ENCODE results near the gene TBK1.
"Not testable (repeated sequence)": the region's sequence is repeated elsewhere in the genome, so short reads cannot be mapped to it uniquely, and the experiment has no call there.

TBK1 gene

GRCh38 chr12:64538121-64538520, 86.2 kb downstream of the TBK1 start:
- no peaks in the 10 kb centered on the region for H3K79me2 ChIP-seq (ENCODE audit: insufficient read depth, low read length)
- no peaks in the 10 kb centered on the region for H3K4me1 ChIP-seq (ENCODE audit: insufficient read depth, low read length, poor library complexity, severe bottlenecking)
- H3K9me3 ChIP-seq (ENCODE audit: insufficient read depth, low read depth, low read length): no peaks in the 10 kb centered on the region
- no peaks in the 10 kb centered on the region for H3K27me3 ChIP-seq (ENCODE audit: insufficient read depth, low read length, poor library complexity, severe bottlenecking)
- H4K20me1 ChIP-seq (ENCODE audit: insufficient read depth, low read length, poor library complexity, severe bottlenecking): no peaks in the 10 kb centered on the region
- H3K36me3 ChIP-seq (ENCODE audit: insufficient read depth, low read length): no peaks in the 10 kb centered on the region
- no peak overlapping the region for H3K4me3 ChIP-seq (ENCODE audit: low read length, poor library complexity, severe bottlenecking)
- no peak overlapping the region for H3K4me2 ChIP-seq (ENCODE audit: low read depth, low read length, poor library complexity, severe bottlenecking)
- no peak overlapping the region for H3K9ac ChIP-seq (ENCODE audit: low read depth, low read length, poor library complexity, severe bottlenecking)
- H3K9me2 ChIP-seq (replicated peaks; ENCODE audit: low read depth, low read length): no peaks in the 10 kb centered on the region
- no peak for TF ChIP-seq CTCF (conservative IDR thresholded peaks at IDR 0.05; ENCODE audit: low read length)
- no peak for TF ChIP-seq EZH2phosphoT487 (IDR thresholded peaks at IDR 0.05; ENCODE audit: borderline replicate concordance)
- no peak overlapping the region for H2AFZ ChIP-seq (ENCODE audit: low read length)
- no peaks in the 10 kb centered on the region for H3F3A ChIP-seq (ENCODE audit: low read depth)

GRCh38 chr12:64542409-64543047, 90.6 kb downstream of the TBK1 start:
- H3K9me3 ChIP-seq (ENCODE audit: insufficient read depth, low read depth, low read length); H3K4me1 ChIP-seq (ENCODE audit: insufficient read depth, low read length, poor library complexity, severe bottlenecking); H3K4me2 ChIP-seq (ENCODE audit: low read depth, low read length, poor library complexity, severe bottlenecking); H3K4me3 ChIP-seq (ENCODE audit: low read length, poor library complexity, severe bottlenecking); H3K36me3 ChIP-seq (ENCODE audit: insufficient read depth, low read length); H3K9me2 ChIP-seq (replicated peaks; ENCODE audit: low read depth, low read length); H3K27me3 ChIP-seq (ENCODE audit: insufficient read depth, low read length, poor library complexity, severe bottlenecking); H3K9ac ChIP-seq (ENCODE audit: low read depth, low read length, poor library complexity, severe bottlenecking); H3K79me2 ChIP-seq (ENCODE audit: insufficient read depth, low read length); H4K20me1 ChIP-seq (ENCODE audit: insufficient read depth, low read length, poor library complexity, severe bottlenecking); H2AFZ ChIP-seq (ENCODE audit: low read length); H3F3A ChIP-seq (ENCODE audit: low read depth): not testable (repeated sequence)

- Histone ChIP-seq H3F3A (ENCODE audit: low read depth) (no peaks in the 10 kb centered on the region; the same call in 1 of the 2 replicates), H3K4me1 (ENCODE audit: insufficient read depth, low read length, poor library complexity, severe bottlenecking) (no peaks in the 10 kb centered on the region), H3K4me3 (ENCODE audit: low read length, poor library complexity, severe bottlenecking) (no peak overlapping the region), H3K9me2 (replicated peaks; ENCODE audit: low read depth, low read length) (no peaks in the 10 kb centered on the region), H3K36me3 (ENCODE audit: insufficient read depth, low read length) (no peaks in the 10 kb centered on the region), H3K4me2 (ENCODE audit: low read depth, low read length, poor library complexity, severe bottlenecking) (no peak overlapping the region), H2AFZ (ENCODE audit: low read length) (no peak overlapping the region), H3K79me2 (ENCODE audit: insufficient read depth, low read length) (no peaks in the 10 kb centered on the region), H3K9ac (ENCODE audit: low read depth, low read length, poor library complexity, severe bottlenecking) (no peak overlapping the region), H4K20me1 (ENCODE audit: insufficient read depth, low read length, poor library complexity, severe bottlenecking) (no peaks in the 10 kb centered on the region), H3K9me3 (ENCODE audit: insufficient read depth, low read depth, low read length) (no peaks in the 10 kb centered on the region), H3K27me3 (ENCODE audit: insufficient read depth, low read length, poor library complexity, severe bottlenecking) (no peaks in the 10 kb centered on the region)
- TF ChIP-seq EZH2phosphoT487 (IDR thresholded peaks at IDR 0.05; ENCODE audit: borderline replicate concordance) (no peak), CTCF (conservative IDR thresholded peaks at IDR 0.05; ENCODE audit: low read length) (no peak)
Observed at GRCh38 chr12:64544371-64545080, 92.6 kb downstream of the TBK1 start.

GRCh38 chr12:64545081-64545382, 93.1 kb downstream of the TBK1 start:
- no peak overlapping the region for H2AFZ ChIP-seq (ENCODE audit: low read length)
- H3K4me1 ChIP-seq (ENCODE audit: insufficient read depth, low read length, poor library complexity, severe bottlenecking): no peaks in the 10 kb centered on the region
- H3K4me2 ChIP-seq (ENCODE audit: low read depth, low read length, poor library complexity, severe bottlenecking): no peak overlapping the region
- H3K79me2 ChIP-seq (ENCODE audit: insufficient read depth, low read length): no peaks in the 10 kb centered on the region
- TF ChIP-seq EZH2phosphoT487 (IDR thresholded peaks at IDR 0.05; ENCODE audit: borderline replicate concordance) (no peak), CTCF (conservative IDR thresholded peaks at IDR 0.05; ENCODE audit: low read length) (no peak)
- H3K9me3 ChIP-seq (ENCODE audit: insufficient read depth, low read depth, low read length): no peaks in the 10 kb centered on the region
- H3K9ac ChIP-seq (ENCODE audit: low read depth, low read length, poor library complexity, severe bottlenecking): no peak overlapping the region
- no peaks in the 10 kb centered on the region for H3K36me3 ChIP-seq (ENCODE audit: insufficient read depth, low read length)
- no peaks in the 10 kb centered on the region; the same call in 1 of the 2 replicates for H3F3A ChIP-seq (ENCODE audit: low read depth)
- no peaks in the 10 kb centered on the region for H3K27me3 ChIP-seq (ENCODE audit: insufficient read depth, low read length, poor library complexity, severe bottlenecking)
- no peak overlapping the region for H3K4me3 ChIP-seq (ENCODE audit: low read length, poor library complexity, severe bottlenecking)
- H4K20me1 ChIP-seq (ENCODE audit: insufficient read depth, low read length, poor library complexity, severe bottlenecking): no peaks in the 10 kb centered on the region
- no peaks in the 10 kb centered on the region for H3K9me2 ChIP-seq (replicated peaks; ENCODE audit: low read depth, low read length)
